ENCODE data around the gene ADPRS.

GRCh38 chr1:36083635-36084496 lies 4.8 kb upstream of the ADPRS start, which contains the start of gene TEKT2:
- TF ChIP-seq POLR2A (IDR thresholded peaks at IDR 0.05; ENCODE audit: low read depth) (no peak), CTCF (IDR thresholded peaks at IDR 0.05) (no peak), EP300 (IDR thresholded peaks at IDR 0.05) (no peak)
